Astrocyte (in vitro differentiated cells and primary cell): ENCODE measurements around the gene BORCS5. TPM values are rescaled to one million over a fixed set of nuclear protein-coding genes. Genes with fewer than 3 reads are reported as not detected.

Experiments used
- DNase-seq: peaks from one replicate; pipeline ENCODE4 v3.0.0-alpha.2; 2010; ENCODE audit warnings: low read depth
- FAIRE-seq: peaks from 2 replicates; lab custom pipeline; 2011; peaks lifted over from hg19 to GRCh38; lab: Jason Lieb, UNC
- H2AFZ ChIP-seq: 2 replicates; pipeline ENCODE4 v1.6.0; 2012; ENCODE audit warnings: low read depth, low read length, inconsistent platforms
- H3K27ac ChIP-seq: 2 replicates; pipeline ENCODE4 v1.5.1; 2011; ENCODE audit warnings: low read depth, low read length, inconsistent platforms
- H3K27me3 ChIP-seq: 2 replicates; pipeline ENCODE4 v1.6.0; 2011; ENCODE audit warnings: low read length, inconsistent platforms; ENCODE audit not compliant: insufficient read depth
- H3K36me3 ChIP-seq: 2 replicates; pipeline ENCODE4 v1.5.1; 2011; ENCODE audit warnings: low read length, inconsistent platforms; ENCODE audit not compliant: insufficient read depth
- H3K4me1 ChIP-seq: 2 replicates; pipeline ENCODE4 v1.5.1; 2011; ENCODE audit warnings: low read length, inconsistent platforms; ENCODE audit not compliant: insufficient read depth
- H3K4me2 ChIP-seq: 2 replicates; pipeline ENCODE4 v1.6.0; 2012; ENCODE audit warnings: low read length, inconsistent platforms
- H3K4me3 ChIP-seq: 2 replicates; pipeline ENCODE4 v1.5.1; 2011; ENCODE audit warnings: low read depth, mild to moderate bottlenecking, low read length, inconsistent platforms; ENCODE audit not compliant: insufficient read depth
- H3K79me2 ChIP-seq: 2 replicates; pipeline ENCODE4 v1.6.0; 2012; ENCODE audit warnings: mild to moderate bottlenecking, low read length, inconsistent platforms; ENCODE audit not compliant: insufficient read depth
- H3K9ac ChIP-seq: 2 replicates; pipeline ENCODE4 v1.6.0; 2012; ENCODE audit warnings: mild to moderate bottlenecking, low read length, inconsistent platforms
- H3K9me3 ChIP-seq: 2 replicates; pipeline ENCODE4 v1.5.1; 2012; ENCODE audit warnings: low read depth, mild to moderate bottlenecking, low read length, inconsistent platforms; ENCODE audit not compliant: insufficient read depth
- H4K20me1 ChIP-seq: 2 replicates; pipeline ENCODE4 v1.6.0; 2012; ENCODE audit warnings: low read length, inconsistent platforms; ENCODE audit not compliant: insufficient read depth
- H3K27ac Mint-ChIP-seq: one replicate; pipeline ENCODE4 v1.8.0; 2021; ENCODE audit warnings: mild to moderate bottlenecking, mixed read lengths; ENCODE audit not compliant: unreplicated experiment
- H3K27me3 Mint-ChIP-seq: one replicate; pipeline ENCODE4 v1.8.0; 2021; ENCODE audit warnings: low read depth, mixed read lengths; ENCODE audit not compliant: unreplicated experiment
- H3K36me3 Mint-ChIP-seq: one replicate; pipeline ENCODE4 v1.8.0; 2021; ENCODE audit warnings: low read depth, mixed read lengths; ENCODE audit not compliant: unreplicated experiment
- H3K4me1 Mint-ChIP-seq: one replicate; pipeline ENCODE4 v1.8.0; 2021; ENCODE audit warnings: low read depth, mixed read lengths; ENCODE audit not compliant: unreplicated experiment
- H3K4me3 Mint-ChIP-seq: one replicate; pipeline ENCODE4 v1.8.0; 2021; ENCODE audit warnings: mild to moderate bottlenecking, moderate library complexity, mixed read lengths; ENCODE audit not compliant: unreplicated experiment
- H3K9me3 Mint-ChIP-seq: one replicate; pipeline ENCODE4 v1.8.0; 2021; ENCODE audit warnings: mild to moderate bottlenecking, mixed read lengths; ENCODE audit not compliant: unreplicated experiment
- EZH2 ChIP-seq: IDR thresholded peaks from 2 replicates; pipeline ENCODE4 v1.6.1; 2012; ENCODE audit warnings: mild to moderate bottlenecking, low read length, inconsistent platforms; ENCODE audit not compliant: insufficient read depth
- total RNA-seq: library from RNA; stranded (reverse); gene quantifications from 2 replicates; pipeline ENCODE4 v1.2.1, GENCODE V29; 2021
- TF ChIP-seq, protein P1 (sequence below): IDR thresholded peaks from 2 replicates; pipeline ENCODE4 v1.5.1; 2011; ENCODE audit warnings: low read depth, mild to moderate bottlenecking, inconsistent platforms, low read length, moderate library complexity; ENCODE audit not compliant: insufficient read depth

BORCS5 gene
- total RNA-seq, 1 donor from 2014 or later, result 8.1 TPM

DNA sequence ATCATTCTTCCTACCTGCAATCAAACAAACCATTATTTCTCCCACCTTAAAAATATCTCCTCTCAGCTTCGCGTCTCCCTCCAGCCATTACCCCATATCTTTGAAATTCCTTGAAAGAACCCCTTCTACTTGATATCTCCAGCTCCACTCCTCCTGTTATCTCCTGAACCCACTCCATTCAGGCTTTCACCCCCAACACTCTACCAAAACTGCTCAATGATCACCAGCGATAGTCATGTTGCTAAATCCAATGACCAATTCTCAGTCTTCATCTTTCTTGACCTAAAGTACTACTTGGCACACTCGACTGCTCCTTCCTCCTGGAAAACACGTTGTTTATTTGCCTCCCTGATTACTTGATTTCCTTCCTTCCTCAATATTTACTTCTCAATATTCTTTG, 135.7 kb downstream of the BORCS5 start:
- no peak overlapping the region for H3K4me3 Mint-ChIP-seq
- no peaks in the 10 kb centered on the region for H3K27me3 Mint-ChIP-seq
- H4K20me1 ChIP-seq, result peaks cover 19% of the 10 kb centered on the region
- no peaks in the 10 kb centered on the region for H3K9me3 ChIP-seq
- H3K9ac ChIP-seq, result no peak overlapping the region
- H3K36me3 ChIP-seq, result no peaks in the 10 kb centered on the region
- peaks cover 9% of the 10 kb centered on the region for H3K4me1 Mint-ChIP-seq
- no peaks in the 10 kb centered on the region for H3K9me3 Mint-ChIP-seq
- DNase-seq (no peak), FAIRE-seq (no peak)
- peaks cover 8% of the 10 kb centered on the region for H3K4me1 ChIP-seq
- no peak overlapping the region for H3K4me3 ChIP-seq
- H3K4me2 ChIP-seq, result no peak overlapping the region
- peaks cover 8% of the 10 kb centered on the region for H3K79me2 ChIP-seq
- peaks cover 3% of the 10 kb centered on the region for H3K36me3 Mint-ChIP-seq
- H3K27ac ChIP-seq, result no peak overlapping the region
- no peak overlapping the region for H2AFZ ChIP-seq
- H3K27ac Mint-ChIP-seq, result no peak overlapping the region
- no peaks in the 10 kb centered on the region for H3K27me3 ChIP-seq
- TF ChIP-seq, protein P1, sequence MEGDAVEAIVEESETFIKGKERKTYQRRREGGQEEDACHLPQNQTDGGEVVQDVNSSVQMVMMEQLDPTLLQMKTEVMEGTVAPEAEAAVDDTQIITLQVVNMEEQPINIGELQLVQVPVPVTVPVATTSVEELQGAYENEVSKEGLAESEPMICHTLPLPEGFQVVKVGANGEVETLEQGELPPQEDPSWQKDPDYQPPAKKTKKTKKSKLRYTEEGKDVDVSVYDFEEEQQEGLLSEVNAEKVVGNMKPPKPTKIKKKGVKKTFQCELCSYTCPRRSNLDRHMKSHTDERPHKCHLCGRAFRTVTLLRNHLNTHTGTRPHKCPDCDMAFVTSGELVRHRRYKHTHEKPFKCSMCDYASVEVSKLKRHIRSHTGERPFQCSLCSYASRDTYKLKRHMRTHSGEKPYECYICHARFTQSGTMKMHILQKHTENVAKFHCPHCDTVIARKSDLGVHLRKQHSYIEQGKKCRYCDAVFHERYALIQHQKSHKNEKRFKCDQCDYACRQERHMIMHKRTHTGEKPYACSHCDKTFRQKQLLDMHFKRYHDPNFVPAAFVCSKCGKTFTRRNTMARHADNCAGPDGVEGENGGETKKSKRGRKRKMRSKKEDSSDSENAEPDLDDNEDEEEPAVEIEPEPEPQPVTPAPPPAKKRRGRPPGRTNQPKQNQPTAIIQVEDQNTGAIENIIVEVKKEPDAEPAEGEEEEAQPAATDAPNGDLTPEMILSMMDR, result no peak
- TF ChIP-seq EZH2, result no peak

DNA sequence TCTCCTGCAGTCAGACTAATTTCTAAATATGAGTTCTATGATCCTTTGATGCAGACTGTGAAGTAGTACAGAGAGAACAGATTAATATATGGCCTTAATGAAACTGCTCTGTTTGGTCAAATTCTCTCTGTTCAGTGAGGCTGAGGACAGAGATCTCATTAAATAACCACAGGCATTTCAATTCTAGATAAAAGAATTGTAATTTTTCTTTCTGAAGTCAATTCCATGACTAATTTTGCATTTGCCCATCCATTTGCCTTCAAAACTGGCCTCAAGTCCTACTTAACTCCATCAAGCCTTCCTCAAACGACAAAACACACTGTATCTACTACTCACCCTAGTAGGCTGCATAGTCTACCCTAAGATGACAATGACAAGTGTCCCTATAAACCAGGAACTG, 138.7 kb downstream of the BORCS5 start:
- TF ChIP-seq EZH2, result no peak
- TF ChIP-seq, protein P1, result no peak
- no peak overlapping the region for H3K4me2 ChIP-seq
- no peak overlapping the region for H2AFZ ChIP-seq
- H3K4me1 ChIP-seq, result no peaks in the 10 kb centered on the region
- H4K20me1 ChIP-seq, result peaks cover 29% of the 10 kb centered on the region
- Mint-ChIP-seq H3K9me3 (no peaks in the 10 kb centered on the region), H3K27me3 (no peaks in the 10 kb centered on the region), H3K36me3 (peaks cover 3% of the 10 kb centered on the region), H3K4me1 (no peaks in the 10 kb centered on the region), H3K27ac (no peak overlapping the region), H3K4me3 (no peak overlapping the region)
- no peak overlapping the region for H3K27ac ChIP-seq
- no peak overlapping the region for H3K9ac ChIP-seq
- H3K79me2 ChIP-seq, result peaks cover 8% of the 10 kb centered on the region
- DNase-seq (peak; percentile 67), FAIRE-seq (no peak)
- H3K9me3 ChIP-seq, result no peaks in the 10 kb centered on the region
- no peak overlapping the region for H3K4me3 ChIP-seq
- H3K27me3 ChIP-seq, result no peaks in the 10 kb centered on the region
- no peaks in the 10 kb centered on the region for H3K36me3 ChIP-seq

DNA sequence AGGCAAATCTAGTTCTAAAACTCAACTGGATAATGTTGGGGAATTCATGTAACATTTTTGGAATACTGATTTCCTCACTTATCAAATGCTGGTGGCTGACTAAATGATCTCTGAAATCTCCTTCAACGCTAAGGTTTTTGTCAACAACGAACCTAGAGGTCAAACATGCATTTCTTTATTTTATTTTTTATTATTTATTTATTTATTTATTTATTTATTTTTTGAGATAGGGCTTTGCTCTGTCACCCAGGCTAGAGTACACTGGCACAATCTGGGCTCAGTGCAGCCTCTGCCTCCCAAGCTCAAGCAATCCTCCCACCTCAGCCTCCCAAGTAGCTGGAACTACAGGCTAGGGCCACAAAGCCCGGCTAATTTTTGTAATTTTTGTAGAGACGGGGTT, 141.3 kb downstream of the BORCS5 start:
- no peaks in the 10 kb centered on the region for H3K4me1 ChIP-seq
- H3K4me2 ChIP-seq, result no peak overlapping the region
- no peak overlapping the region for H3K27ac ChIP-seq
- DNase-seq, result no peak
- no peaks in the 10 kb centered on the region for H3K27me3 ChIP-seq
- FAIRE-seq, result no peak
- Mint-ChIP-seq H3K4me1 (no peaks in the 10 kb centered on the region), H3K4me3 (no peak overlapping the region), H3K36me3 (peaks cover 5% of the 10 kb centered on the region), H3K9me3 (no peaks in the 10 kb centered on the region), H3K27ac (no peak overlapping the region), H3K27me3 (no peaks in the 10 kb centered on the region)
- H3K9me3 ChIP-seq, result no peaks in the 10 kb centered on the region
- peaks cover 25% of the 10 kb centered on the region for H4K20me1 ChIP-seq
- H3K79me2 ChIP-seq, result peaks cover 14% of the 10 kb centered on the region
- no peaks in the 10 kb centered on the region for H3K36me3 ChIP-seq
- TF ChIP-seq, protein P1, result no peak
- no peak for TF ChIP-seq EZH2
- H3K9ac ChIP-seq, result no peak overlapping the region
- no peak overlapping the region for H2AFZ ChIP-seq
- no peak overlapping the region for H3K4me3 ChIP-seq
